ENCODE results near the gene TIMM8B. TPM values are rescaled to one million over a fixed set of nuclear protein-coding genes. Genes with fewer than 3 reads are reported as not detected.
"Not testable (repeated sequence)": the region's sequence is repeated elsewhere in the genome, so short reads cannot be mapped to it uniquely, and the experiment has no call there.

The TIMM8B gene
- total RNA-seq, 6 experiments from 2014 or later, result 54.7 to 78.5 (median 64.2) TPM

DNA sequence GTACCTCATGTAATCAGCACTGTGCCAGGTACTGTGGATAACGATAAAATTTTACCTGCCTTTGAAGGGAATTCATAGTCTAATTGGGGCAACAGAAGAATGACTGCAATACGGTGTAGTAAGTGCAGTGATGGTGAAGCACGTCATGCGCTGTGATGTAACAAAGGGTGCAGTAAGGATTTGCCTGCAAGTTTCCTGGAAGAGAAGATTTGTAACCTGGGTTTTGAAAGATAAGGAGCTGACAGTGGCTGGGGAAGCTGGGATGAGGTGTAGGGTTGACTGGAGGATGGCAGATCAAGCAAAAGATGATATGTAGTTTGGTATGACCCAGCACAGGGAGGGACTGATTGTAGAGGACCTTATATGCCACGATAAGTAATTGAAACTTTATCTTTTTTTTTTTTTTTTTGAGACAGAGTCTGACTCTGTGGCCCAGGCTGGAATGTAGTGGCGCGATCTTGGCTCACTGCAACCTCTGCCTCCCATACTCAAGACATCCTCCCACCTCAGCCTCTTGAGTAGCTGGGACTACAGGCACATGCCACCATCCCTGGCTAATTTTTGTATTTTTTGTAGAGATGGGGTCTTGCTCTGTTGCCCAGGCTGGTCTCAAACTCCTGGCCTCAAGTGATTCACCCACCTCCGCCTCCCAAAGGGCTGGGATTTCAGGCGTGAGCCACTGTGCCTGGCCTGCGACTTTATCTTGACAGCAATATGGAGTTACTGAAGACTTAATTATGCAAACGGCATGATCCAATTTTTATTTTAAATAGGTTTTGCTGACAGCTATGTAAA is 11.4 kb upstream of the TIMM8B start:
- no peak for DNase-seq
- Mint-ChIP-seq H3K4me3 (no peak overlapping the region), H3K4me1 (ENCODE audit: low read depth) (peaks cover 29% of the 10 kb centered on the region), H3K27ac (no peak overlapping the region), H3K36me3 (ENCODE audit: low read depth) (peaks cover 15% of the 10 kb centered on the region), H3K9me3 (no peaks in the 10 kb centered on the region), H3K27me3 (ENCODE audit: insufficient read depth) (no peaks in the 10 kb centered on the region; the same call in 1 of the 2 replicates)
- TF ChIP-seq, protein P1, sequence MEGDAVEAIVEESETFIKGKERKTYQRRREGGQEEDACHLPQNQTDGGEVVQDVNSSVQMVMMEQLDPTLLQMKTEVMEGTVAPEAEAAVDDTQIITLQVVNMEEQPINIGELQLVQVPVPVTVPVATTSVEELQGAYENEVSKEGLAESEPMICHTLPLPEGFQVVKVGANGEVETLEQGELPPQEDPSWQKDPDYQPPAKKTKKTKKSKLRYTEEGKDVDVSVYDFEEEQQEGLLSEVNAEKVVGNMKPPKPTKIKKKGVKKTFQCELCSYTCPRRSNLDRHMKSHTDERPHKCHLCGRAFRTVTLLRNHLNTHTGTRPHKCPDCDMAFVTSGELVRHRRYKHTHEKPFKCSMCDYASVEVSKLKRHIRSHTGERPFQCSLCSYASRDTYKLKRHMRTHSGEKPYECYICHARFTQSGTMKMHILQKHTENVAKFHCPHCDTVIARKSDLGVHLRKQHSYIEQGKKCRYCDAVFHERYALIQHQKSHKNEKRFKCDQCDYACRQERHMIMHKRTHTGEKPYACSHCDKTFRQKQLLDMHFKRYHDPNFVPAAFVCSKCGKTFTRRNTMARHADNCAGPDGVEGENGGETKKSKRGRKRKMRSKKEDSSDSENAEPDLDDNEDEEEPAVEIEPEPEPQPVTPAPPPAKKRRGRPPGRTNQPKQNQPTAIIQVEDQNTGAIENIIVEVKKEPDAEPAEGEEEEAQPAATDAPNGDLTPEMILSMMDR (IDR thresholded peaks at IDR 0.05), result no peak

DNA sequence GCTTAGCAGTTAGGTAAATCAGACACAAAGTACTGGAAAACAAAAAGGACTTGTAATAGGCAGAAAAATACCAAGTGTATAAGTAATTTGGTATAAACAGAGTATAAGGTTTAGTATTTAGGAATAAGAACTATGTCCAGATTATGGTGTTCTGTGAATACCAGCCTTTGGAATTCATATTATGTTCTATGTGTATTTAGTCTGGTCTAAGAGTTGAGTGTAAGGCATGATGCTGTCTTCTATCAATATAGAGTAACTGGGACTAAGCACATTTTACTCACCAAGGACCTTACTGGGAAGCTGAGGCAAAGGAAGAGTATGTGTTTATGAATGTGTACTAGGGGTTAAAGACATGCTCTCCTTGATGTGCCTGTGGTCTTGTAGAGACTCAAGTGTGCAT is 9.6 kb upstream of the TIMM8B start:
- Mint-ChIP-seq H3K4me1 (ENCODE audit: low read depth) (peaks cover 32% of the 10 kb centered on the region), H3K36me3 (ENCODE audit: low read depth) (peaks cover 28% of the 10 kb centered on the region), H3K4me3 (no peak overlapping the region), H3K9me3 (no peaks in the 10 kb centered on the region), H3K27ac (peak overlapping the region; percentile 67), H3K27me3 (ENCODE audit: insufficient read depth) (no peaks in the 10 kb centered on the region; the same call in 1 of the 2 replicates)
- peak; percentile 20 for DNase-seq
- TF ChIP-seq, protein P1 (IDR thresholded peaks at IDR 0.05), result no peak

DNA sequence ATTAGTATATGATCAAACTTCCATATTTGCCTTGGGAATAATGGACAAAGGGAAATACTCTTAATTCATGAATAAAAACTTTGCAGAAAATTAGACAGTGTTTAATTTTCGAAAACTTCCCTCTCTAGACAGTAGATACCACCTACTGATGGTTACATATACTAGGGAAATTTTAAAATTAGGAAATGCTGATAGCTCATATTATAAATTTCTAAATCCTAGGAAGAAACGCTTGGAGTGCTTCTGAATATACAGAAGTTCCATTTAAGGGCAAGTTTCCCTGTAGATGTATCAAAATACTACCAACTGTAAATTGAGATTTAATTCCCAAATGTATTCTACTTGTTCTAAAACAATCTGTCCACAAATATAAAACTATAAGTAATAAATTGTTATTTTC is 8.7 kb upstream of the TIMM8B start:
- H3K27me3 Mint-ChIP-seq (ENCODE audit: insufficient read depth); H3K27ac Mint-ChIP-seq; DNase-seq; H3K4me3 Mint-ChIP-seq; H3K9me3 Mint-ChIP-seq: not testable (repeated sequence)
- Mint-ChIP-seq H3K36me3 (ENCODE audit: low read depth) (peaks cover 31% of the 10 kb centered on the region), H3K4me1 (ENCODE audit: low read depth) (peaks cover 27% of the 10 kb centered on the region)

DNA sequence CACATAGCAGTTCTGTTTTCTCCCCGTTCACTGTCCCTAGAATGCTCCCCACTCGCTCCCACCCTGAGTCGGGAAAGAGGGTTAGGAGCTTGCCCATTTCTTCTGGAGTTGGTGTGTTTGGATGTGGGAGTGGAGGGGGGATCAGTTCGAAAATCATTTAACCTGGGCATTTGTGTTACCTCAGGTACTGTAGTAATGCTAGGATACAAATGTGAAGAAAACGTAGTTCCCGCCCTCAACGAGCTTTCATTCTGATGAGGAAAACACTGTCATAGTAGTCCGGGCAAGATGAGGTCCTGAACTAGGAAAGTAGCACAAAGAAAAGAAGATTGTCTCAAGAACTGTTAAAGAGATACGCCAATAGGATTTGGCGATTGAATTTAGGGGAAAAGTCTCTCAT is 656 bp upstream of the TIMM8B start:
- peak overlapping the region; percentile 97 for H3K4me3 Mint-ChIP-seq
- peaks cover 71% of the 10 kb centered on the region for H3K36me3 Mint-ChIP-seq (ENCODE audit: low read depth)
- H3K9me3 Mint-ChIP-seq, result no peaks in the 10 kb centered on the region
- H3K27ac Mint-ChIP-seq, result peak overlapping the region; percentile 94
- TF ChIP-seq, protein P1 (IDR thresholded peaks at IDR 0.05), result no peak
- no peak for DNase-seq
- H3K27me3 Mint-ChIP-seq (ENCODE audit: insufficient read depth), result peaks cover 5% of the 10 kb centered on the region
- peaks cover 68% of the 10 kb centered on the region for H3K4me1 Mint-ChIP-seq (ENCODE audit: low read depth)

DNA sequence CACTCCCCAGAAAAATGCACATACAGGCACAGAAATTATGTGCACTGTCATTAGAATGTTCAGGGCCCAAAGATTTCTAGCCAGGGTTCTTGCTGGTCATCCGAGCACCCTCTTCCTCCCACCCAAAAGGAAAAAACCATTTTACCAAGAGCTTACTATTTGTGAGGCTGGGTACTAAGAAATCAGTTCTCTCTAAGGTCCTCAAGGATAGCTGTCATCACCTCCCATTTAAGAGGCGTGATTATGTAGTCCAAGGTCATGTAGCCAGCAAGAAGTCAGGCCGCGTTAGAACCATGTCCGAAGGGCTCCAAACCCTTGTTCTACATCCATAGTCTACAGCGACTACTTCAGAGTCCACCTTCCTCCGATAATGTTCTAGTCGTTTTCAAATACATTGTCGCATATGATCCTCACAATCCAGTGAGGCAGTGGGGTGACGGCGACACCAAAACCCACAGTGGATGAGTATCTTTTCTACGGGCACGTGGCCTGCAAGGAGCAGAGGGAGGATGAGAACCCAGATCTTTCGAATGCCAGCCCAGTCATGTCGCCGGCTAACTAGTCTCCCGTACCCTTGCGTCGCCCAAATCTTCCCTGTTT is 634 bp downstream of the TIMM8B start:
- H3K36me3 Mint-ChIP-seq (ENCODE audit: low read depth), result peaks cover 64% of the 10 kb centered on the region

More for the DNA sequence above, 634 bp downstream of the TIMM8B start:
- TF ChIP-seq, protein P1 (IDR thresholded peaks at IDR 0.05), result no peak
- DNase-seq, result peak; percentile 22
- Mint-ChIP-seq H3K27me3 (ENCODE audit: insufficient read depth) (peaks cover 5% of the 10 kb centered on the region), H3K4me3 (peak overlapping the region; percentile 97), H3K27ac (peak overlapping the region; percentile 94), H3K9me3 (no peaks in the 10 kb centered on the region), H3K4me1 (ENCODE audit: low read depth) (peaks cover 70% of the 10 kb centered on the region)
